Activated CD8-positive, alpha-beta T cell treated with anti-CD3 and anti-CD28 coated beads, Interleukin-2, amount 10 ng/mL, durations not matched to agents 7 days and 5 days (primary cell): ENCODE results near the gene CSHL1. TPM values are rescaled to one million over a fixed set of nuclear protein-coding genes. Genes with fewer than 3 reads are reported as not detected.

Source experiments
- ATAC-seq: fragments of 150-1000 bp; cut with Tn5 transposase; one replicate; pipeline ENCODE4 v1.10.0; 2021; ENCODE audit warnings: moderate library complexity
- CTCF ChIA-PET: fragments of 350-600 bp; sonication (Branson Sonifier 250); formaldehyde crosslinking; loops from one replicate; lab custom pipeline; 2021; ENCODE audit warnings: antibody characterized with exemption; lab: Charles Lee
- POLR2A ChIA-PET: fragments of 350-600 bp; sonication (Branson Sonifier 250); formaldehyde crosslinking; loops from one replicate; lab custom pipeline; 2021; ENCODE audit warnings: antibody characterized with exemption; lab: Charles Lee
- DNase-seq: peaks from one replicate; pipeline ENCODE4 v3.0.0-alpha.2; 2020
- H3K27ac Mint-ChIP-seq: one replicate; pipeline ENCODE4 v1.8.0; 2021; ENCODE audit warnings: mild to moderate bottlenecking, mixed read lengths
- H3K27me3 Mint-ChIP-seq: one replicate; pipeline ENCODE4 v1.8.0; 2021; ENCODE audit warnings: low read depth, mixed read lengths
- H3K36me3 Mint-ChIP-seq: one replicate; pipeline ENCODE4 v1.8.0; 2021; ENCODE audit warnings: low read depth, mixed read lengths
- H3K4me1 Mint-ChIP-seq: one replicate; pipeline ENCODE4 v1.8.0; 2021; ENCODE audit warnings: low read depth, mixed read lengths
- H3K4me3 Mint-ChIP-seq: one replicate; pipeline ENCODE4 v1.8.0; 2021; ENCODE audit warnings: mild to moderate bottlenecking, mixed read lengths
- H3K9me3 Mint-ChIP-seq: one replicate; pipeline ENCODE4 v1.8.0; 2022; ENCODE audit warnings: mixed read lengths; ENCODE audit not compliant: insufficient read depth
- total RNA-seq, 2 experiments: library from RNA; stranded (reverse); gene quantifications; one replicate each; pipeline ENCODE4 v1.2.3, GENCODE V29; 2021

CSHL1 gene
- total RNA-seq, 2 experiments from 2014 or later = not detected

GRCh38 chr17:63939884-63940283, 28.8 kb upstream of the CSHL1 start:
- ATAC-seq (no peak), DNase-seq (no peak)
- Mint-ChIP-seq H3K27ac (no peak overlapping the region), H3K27me3 (peaks cover 42% of the 10 kb centered on the region), H3K4me3 (no peak overlapping the region), H3K4me1 (peaks cover 5% of the 10 kb centered on the region), H3K36me3 (no peaks in the 10 kb centered on the region), H3K9me3 (no peaks in the 10 kb centered on the region)
- CTCF ChIA-PET = interaction anchor here (1.0 to 1.5 kb wide), 3 partner anchors 10 to 20 kb away, joined by 3 to 5 read pairs (median 3); no protein-coding TSS in a partner anchor
- POLR2A ChIA-PET = interaction anchor here (1.0 kb wide), 1 partner anchor 8 kb away, joined by 3 read pairs; the partner anchor contains the start of gene CD79B

GRCh38 chr17:63939401-63939800, 28.3 kb upstream of the CSHL1 start:
- H3K4me1 Mint-ChIP-seq = peaks cover 4% of the 10 kb centered on the region
- peaks cover 42% of the 10 kb centered on the region for H3K27me3 Mint-ChIP-seq
- DNase-seq = no peak
- no peak overlapping the region for H3K27ac Mint-ChIP-seq
- H3K4me3 Mint-ChIP-seq = no peak overlapping the region
- no peaks in the 10 kb centered on the region for H3K36me3 Mint-ChIP-seq
- ATAC-seq = no peak
- POLR2A ChIA-PET = interaction anchor here (1.0 kb wide), 1 partner anchor 7 kb away, joined by 3 read pairs; the partner anchor contains the start of gene CD79B
- CTCF ChIA-PET = interaction anchor here (1.0 to 1.2 kb wide), 2 partner anchors 10 to 20 kb away, joined by 3 to 5 read pairs; no protein-coding TSS in a partner anchor
- H3K9me3 Mint-ChIP-seq = no peaks in the 10 kb centered on the region

GRCh38 chr17:63937920-63938319, 26.9 kb upstream of the CSHL1 start:
- CTCF ChIA-PET = interaction anchor here (0.7 to 1.2 kb wide), 2 partner anchors 9 to 18 kb away, joined by 4 to 5 read pairs; no protein-coding TSS in a partner anchor
- Mint-ChIP-seq H3K4me1 (peaks cover 7% of the 10 kb centered on the region), H3K4me3 (no peak overlapping the region), H3K9me3 (no peaks in the 10 kb centered on the region), H3K27ac (no peak overlapping the region), H3K27me3 (peaks cover 37% of the 10 kb centered on the region), H3K36me3 (no peaks in the 10 kb centered on the region)
- POLR2A ChIA-PET = no interaction called here
- ATAC-seq = no peak
- no peak for DNase-seq

- Mint-ChIP-seq H3K27me3 (peaks cover 31% of the 10 kb centered on the region), H3K36me3 (no peaks in the 10 kb centered on the region), H3K27ac (no peak overlapping the region), H3K4me1 (peaks cover 13% of the 10 kb centered on the region), H3K9me3 (no peaks in the 10 kb centered on the region), H3K4me3 (no peak overlapping the region)
- no peak for ATAC-seq
- POLR2A ChIA-PET = no interaction called here
- CTCF ChIA-PET = no interaction called here
- DNase-seq = no peak
Observed at GRCh38 chr17:63937319-63937718, 26.3 kb upstream of the CSHL1 start.

- peaks cover 3% of the 10 kb centered on the region for H3K36me3 Mint-ChIP-seq
- ChIA-PET CTCF (interaction anchor here (1.3 to 8.8 kb wide), 2 partner anchors 12 to 95 kb away, joined by 5 to 59 read pairs; no protein-coding TSS in a partner anchor), POLR2A (interaction anchor here (0.6 to 2.9 kb wide), 3 partner anchors 12 to 99 kb away, joined by 3 to 12 read pairs (median 3); partner anchors contain the start of gene ICAM2)
- DNase-seq (no peak), ATAC-seq (no peak)
- peaks cover 20% of the 10 kb centered on the region for H3K27me3 Mint-ChIP-seq
- no peak overlapping the region for H3K4me3 Mint-ChIP-seq
- H3K9me3 Mint-ChIP-seq = no peaks in the 10 kb centered on the region
- peaks cover 33% of the 10 kb centered on the region for H3K4me1 Mint-ChIP-seq
- H3K27ac Mint-ChIP-seq = no peak overlapping the region
Observed at GRCh38 chr17:63934183-63935112, 23.4 kb upstream of the CSHL1 start.

GRCh38 chr17:63933598-63933997, 22.5 kb upstream of the CSHL1 start:
- DNase-seq (no peak), ATAC-seq (no peak)
- Mint-ChIP-seq H3K9me3 (no peaks in the 10 kb centered on the region), H3K4me3 (no peak overlapping the region), H3K27me3 (peaks cover 14% of the 10 kb centered on the region), H3K36me3 (peaks cover 6% of the 10 kb centered on the region), H3K27ac (no peak overlapping the region), H3K4me1 (peaks cover 29% of the 10 kb centered on the region)
- POLR2A ChIA-PET = interaction anchor here (2.9 kb wide), 1 partner anchor 13 kb away, joined by 12 read pairs; no protein-coding TSS in a partner anchor
- CTCF ChIA-PET = interaction anchor here (3.3 to 8.8 kb wide), 3 partner anchors 13 to 92 kb away, joined by 23 to 59 read pairs (median 30); partner anchors contain the start of gene GH1

GRCh38 chr17:63932721-63933120, 21.7 kb upstream of the CSHL1 start:
- Mint-ChIP-seq H3K4me3 (peak overlapping the region; percentile 93), H3K4me1 (peaks cover 29% of the 10 kb centered on the region), H3K36me3 (peaks cover 6% of the 10 kb centered on the region), H3K27ac (peak overlapping the region; percentile 39), H3K27me3 (peaks cover 14% of the 10 kb centered on the region), H3K9me3 (no peaks in the 10 kb centered on the region)
- DNase-seq (no peak), ATAC-seq (no peak)
- POLR2A ChIA-PET = interaction anchor here (0.7 to 2.9 kb wide), 2 partner anchors 11 to 14 kb away, joined by 3 to 12 read pairs; no protein-coding TSS in a partner anchor
- CTCF ChIA-PET = interaction anchor here (0.9 to 8.8 kb wide), 12 partner anchors 8 to 201 kb away, joined by 3 to 59 read pairs (median 6); partner anchors contain the start of genes GH1 and GH2

- Mint-ChIP-seq H3K4me3 (peak within 1 kb of the TSS; percentile 93), H3K36me3 (peaks cover 6% of the 10 kb centered on the region), H3K9me3 (no peaks in the 10 kb centered on the region), H3K27me3 (peaks cover 11% of the 10 kb centered on the region), H3K27ac (peak within 1 kb of the TSS; percentile 89), H3K4me1 (peaks cover 29% of the 10 kb centered on the region)
- CTCF ChIA-PET = interaction anchor here (0.9 to 8.8 kb wide), 14 partner anchors 9 to 202 kb away, joined by 3 to 59 read pairs (median 6); partner anchors contain the start of genes GH1 and GH2
- peak; percentile 73 for ATAC-seq
- POLR2A ChIA-PET = interaction anchor here (0.7 to 2.9 kb wide), 4 partner anchors 8 to 99 kb away, joined by 3 to 12 read pairs (median 3); no protein-coding TSS in a partner anchor
- peak; percentile 54 for DNase-seq
Observed at GRCh38 chr17:63931981-63932561, 21.0 kb upstream of the CSHL1 start, which contains the start of gene CD79B. TSS of gene CD79B (minus strand) at chr17:63932331. CDS start at chr17:63932261, 70 bp downstream.

GRCh38 chr17:63930951-63931575, 20.0 kb upstream of the CSHL1 start:
- no peaks in the 10 kb centered on the region for H3K9me3 Mint-ChIP-seq
- POLR2A ChIA-PET = no interaction called here
- ATAC-seq (peak; percentile 80), DNase-seq (peak; percentile 75)
- peak overlapping the region; percentile 82 for H3K27ac Mint-ChIP-seq
- H3K4me1 Mint-ChIP-seq = peaks cover 29% of the 10 kb centered on the region
- CTCF ChIA-PET = interaction anchor here (1.1 to 8.8 kb wide), 10 partner anchors 12 to 203 kb away, joined by 3 to 59 read pairs (median 13); partner anchors contain the start of gene GH1
- H3K27me3 Mint-ChIP-seq = peaks cover 10% of the 10 kb centered on the region
- H3K4me3 Mint-ChIP-seq = peak overlapping the region; percentile 93
- H3K36me3 Mint-ChIP-seq = peaks cover 6% of the 10 kb centered on the region

GRCh38 chr17:63929860-63930766, 19.1 kb upstream of the CSHL1 start:
- Mint-ChIP-seq H3K36me3 (peaks cover 6% of the 10 kb centered on the region), H3K27me3 (peaks cover 5% of the 10 kb centered on the region), H3K9me3 (no peaks in the 10 kb centered on the region), H3K27ac (no peak overlapping the region), H3K4me1 (peaks cover 29% of the 10 kb centered on the region), H3K4me3 (no peak overlapping the region)
- DNase-seq (no peak), ATAC-seq (no peak)
- CTCF ChIA-PET = interaction anchor here (1.0 to 8.8 kb wide), 9 partner anchors 11 to 204 kb away, joined by 3 to 59 read pairs (median 19); partner anchors contain the start of gene GH1
- POLR2A ChIA-PET = interaction anchor here (0.5 kb wide), 1 partner anchor 93 kb away, joined by 3 read pairs; no protein-coding TSS in a partner anchor
